ENCODE data around the gene ARHGAP18. TPM values are rescaled to one million over a fixed set of nuclear protein-coding genes. Genes with fewer than 3 reads are reported as not detected.

Gene ARHGAP18
- total RNA-seq, 1 donor from 2014 or later = 13.3 TPM

- no peaks in the 10 kb centered on the region for H3K9me3 Mint-ChIP-seq (ENCODE audit: unreplicated experiment)
- DNase-seq (ENCODE audit: extremely low spot score, unreplicated experiment) = no peak
- H3K27me3 Mint-ChIP-seq (ENCODE audit: unreplicated experiment) = no peaks in the 10 kb centered on the region
- peaks cover 41% of the 10 kb centered on the region for H3K4me1 Mint-ChIP-seq (ENCODE audit: unreplicated experiment)
- peaks cover 18% of the 10 kb centered on the region for H3K36me3 Mint-ChIP-seq (ENCODE audit: unreplicated experiment)
- TF ChIP-seq, protein P1, sequence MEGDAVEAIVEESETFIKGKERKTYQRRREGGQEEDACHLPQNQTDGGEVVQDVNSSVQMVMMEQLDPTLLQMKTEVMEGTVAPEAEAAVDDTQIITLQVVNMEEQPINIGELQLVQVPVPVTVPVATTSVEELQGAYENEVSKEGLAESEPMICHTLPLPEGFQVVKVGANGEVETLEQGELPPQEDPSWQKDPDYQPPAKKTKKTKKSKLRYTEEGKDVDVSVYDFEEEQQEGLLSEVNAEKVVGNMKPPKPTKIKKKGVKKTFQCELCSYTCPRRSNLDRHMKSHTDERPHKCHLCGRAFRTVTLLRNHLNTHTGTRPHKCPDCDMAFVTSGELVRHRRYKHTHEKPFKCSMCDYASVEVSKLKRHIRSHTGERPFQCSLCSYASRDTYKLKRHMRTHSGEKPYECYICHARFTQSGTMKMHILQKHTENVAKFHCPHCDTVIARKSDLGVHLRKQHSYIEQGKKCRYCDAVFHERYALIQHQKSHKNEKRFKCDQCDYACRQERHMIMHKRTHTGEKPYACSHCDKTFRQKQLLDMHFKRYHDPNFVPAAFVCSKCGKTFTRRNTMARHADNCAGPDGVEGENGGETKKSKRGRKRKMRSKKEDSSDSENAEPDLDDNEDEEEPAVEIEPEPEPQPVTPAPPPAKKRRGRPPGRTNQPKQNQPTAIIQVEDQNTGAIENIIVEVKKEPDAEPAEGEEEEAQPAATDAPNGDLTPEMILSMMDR (IDR thresholded peaks at IDR 0.05) = no peak
- peak overlapping the region; percentile 99 for H3K27ac Mint-ChIP-seq (ENCODE audit: unreplicated experiment)
- peak overlapping the region; percentile 95 for H3K4me3 Mint-ChIP-seq (ENCODE audit: unreplicated experiment)
These were observed 2.0 kb downstream of the ARHGAP18 start for GRCh38 chr6:129707882-129708495.

- H3K4me3 Mint-ChIP-seq (ENCODE audit: unreplicated experiment) = no peak overlapping the region
- no peak for DNase-seq (ENCODE audit: extremely low spot score, unreplicated experiment)
These were observed 2.9 kb downstream of the ARHGAP18 start for GRCh38 chr6:129707028-129707427.

DNA sequence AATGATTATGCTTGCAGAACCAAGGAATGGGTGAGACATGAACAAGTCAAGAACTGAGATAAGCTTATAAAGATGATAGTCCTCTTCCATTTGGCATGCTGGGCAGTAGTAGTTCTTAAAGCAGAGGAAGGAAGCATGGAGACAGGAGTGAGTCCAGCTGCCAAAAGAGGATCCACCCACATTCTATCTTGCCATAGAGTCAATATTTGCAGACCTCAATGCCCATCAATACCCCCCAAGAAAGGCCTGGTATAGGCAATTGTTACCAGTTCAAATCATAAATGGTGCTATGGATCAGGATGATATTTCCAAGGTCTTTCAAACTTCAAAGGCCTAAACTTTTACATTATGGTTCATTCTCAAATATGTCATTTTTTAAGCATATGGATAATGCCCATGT is 4.8 kb downstream of the ARHGAP18 start:
- Mint-ChIP-seq H3K27ac (ENCODE audit: unreplicated experiment) (no peak overlapping the region), H3K9me3 (ENCODE audit: unreplicated experiment) (no peaks in the 10 kb centered on the region), H3K27me3 (ENCODE audit: unreplicated experiment) (no peaks in the 10 kb centered on the region), H3K4me1 (ENCODE audit: unreplicated experiment) (peaks cover 56% of the 10 kb centered on the region), H3K36me3 (ENCODE audit: unreplicated experiment) (peaks cover 18% of the 10 kb centered on the region), H3K4me3 (ENCODE audit: unreplicated experiment) (no peak overlapping the region)
- DNase-seq (ENCODE audit: extremely low spot score, unreplicated experiment) = no peak
- TF ChIP-seq, protein P1 (IDR thresholded peaks at IDR 0.05) = no peak

More at GRCh38 chr6:129707028-129707427, 2.9 kb downstream of the ARHGAP18 start:
- peaks cover 18% of the 10 kb centered on the region for H3K36me3 Mint-ChIP-seq (ENCODE audit: unreplicated experiment)
- TF ChIP-seq, protein P1 (IDR thresholded peaks at IDR 0.05) = no peak
- no peak overlapping the region for H3K27ac Mint-ChIP-seq (ENCODE audit: unreplicated experiment)
- peaks cover 46% of the 10 kb centered on the region for H3K4me1 Mint-ChIP-seq (ENCODE audit: unreplicated experiment)
- no peaks in the 10 kb centered on the region for H3K27me3 Mint-ChIP-seq (ENCODE audit: unreplicated experiment)
- no peaks in the 10 kb centered on the region for H3K9me3 Mint-ChIP-seq (ENCODE audit: unreplicated experiment)

DNA sequence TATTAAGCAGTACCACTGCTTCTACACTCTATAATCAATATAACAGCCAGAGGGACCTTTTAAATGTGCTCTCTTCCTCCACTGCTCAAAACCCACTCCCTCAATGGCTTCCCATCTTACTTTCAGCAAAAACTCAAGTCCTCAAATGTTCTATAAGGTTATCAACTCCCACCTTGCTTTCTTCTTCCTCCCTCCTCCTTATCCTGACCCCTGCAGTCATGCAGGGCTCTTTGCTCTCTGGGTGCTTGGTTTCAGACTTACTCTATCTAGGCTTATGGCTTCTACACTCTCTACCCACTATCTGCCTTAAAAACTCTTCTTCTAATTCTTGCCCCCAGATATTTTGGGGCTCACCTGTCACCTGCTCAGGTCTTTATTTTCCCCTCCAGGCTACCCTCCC is 5.3 kb downstream of the ARHGAP18 start:
- no peak for DNase-seq (ENCODE audit: extremely low spot score, unreplicated experiment)
- no peak overlapping the region for H3K4me3 Mint-ChIP-seq (ENCODE audit: unreplicated experiment)
- H3K27me3 Mint-ChIP-seq (ENCODE audit: unreplicated experiment) = no peaks in the 10 kb centered on the region
- peaks cover 57% of the 10 kb centered on the region for H3K4me1 Mint-ChIP-seq (ENCODE audit: unreplicated experiment)
- peaks cover 18% of the 10 kb centered on the region for H3K36me3 Mint-ChIP-seq (ENCODE audit: unreplicated experiment)
- no peaks in the 10 kb centered on the region for H3K9me3 Mint-ChIP-seq (ENCODE audit: unreplicated experiment)
- TF ChIP-seq, protein P1 (IDR thresholded peaks at IDR 0.05) = no peak
- H3K27ac Mint-ChIP-seq (ENCODE audit: unreplicated experiment) = no peak overlapping the region

DNA sequence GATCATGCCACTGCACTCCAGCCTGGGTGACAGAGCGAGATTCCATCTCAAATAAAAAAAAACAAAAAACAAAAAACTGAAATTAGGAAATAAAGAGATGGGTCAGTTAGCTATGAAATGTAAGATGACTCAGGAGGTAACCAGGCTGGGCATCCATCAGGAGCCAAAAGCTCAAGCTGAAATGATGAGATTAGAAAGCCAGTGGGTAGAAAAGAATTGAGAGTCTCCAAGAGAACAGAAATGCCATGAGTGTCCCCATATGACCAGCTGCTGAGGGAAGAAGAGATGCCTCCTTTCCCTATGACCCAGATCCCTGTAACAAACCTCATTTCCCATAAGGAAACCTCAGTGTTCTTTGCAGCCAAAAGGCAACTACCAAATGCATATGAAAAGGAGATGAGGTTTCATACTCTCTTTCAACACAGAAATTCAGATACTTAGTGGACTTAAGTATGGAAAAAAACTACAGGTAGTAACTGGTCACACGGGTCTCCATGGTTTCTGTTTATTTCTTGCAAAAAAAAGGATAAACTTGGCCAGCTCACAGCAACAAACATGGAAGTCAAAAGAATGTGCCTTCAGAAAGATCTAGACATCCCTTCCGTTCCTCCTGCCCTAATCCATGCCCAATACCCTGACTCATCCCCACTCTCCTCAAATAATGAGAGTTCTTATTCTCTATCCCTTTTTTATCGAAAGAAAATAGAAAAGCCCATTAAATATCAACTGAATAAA is 8.1 kb downstream of the ARHGAP18 start:
- no peak for DNase-seq (ENCODE audit: extremely low spot score, unreplicated experiment)
- peaks cover 44% of the 10 kb centered on the region for H3K4me1 Mint-ChIP-seq (ENCODE audit: unreplicated experiment)
- peaks cover 18% of the 10 kb centered on the region for H3K36me3 Mint-ChIP-seq (ENCODE audit: unreplicated experiment)
- H3K4me3 Mint-ChIP-seq (ENCODE audit: unreplicated experiment) = no peak overlapping the region
- H3K27ac Mint-ChIP-seq (ENCODE audit: unreplicated experiment) = peak overlapping the region; percentile 74
- H3K27me3 Mint-ChIP-seq (ENCODE audit: unreplicated experiment) = no peaks in the 10 kb centered on the region
- H3K9me3 Mint-ChIP-seq (ENCODE audit: unreplicated experiment) = no peaks in the 10 kb centered on the region
- TF ChIP-seq, protein P1 (IDR thresholded peaks at IDR 0.05) = no peak
